NT2/D1 (cell line): ENCODE data around the gene B3GNT5.
A peak's percentile ranks its signal among the peaks of the same experiment; 100 is the strongest.

Experiments
- DNase-seq: peaks from one replicate; pipeline ENCODE4 v3.0.0-alpha.2; 2011; ENCODE audit warnings: low read depth, low spot score
- H3K27me3 ChIP-seq: 2 replicates; pipeline ENCODE4 v1.6.0; 2011; ENCODE audit warnings: mild to moderate bottlenecking; ENCODE audit not compliant: insufficient read length, insufficient read depth
- H3K36me3 ChIP-seq: 2 replicates; pipeline ENCODE4 v1.6.1; 2011; ENCODE audit warnings: mild to moderate bottlenecking, low read length, mixed read lengths; ENCODE audit not compliant: insufficient read depth, insufficient read length
- H3K4me1 ChIP-seq: 2 replicates; pipeline ENCODE4 v1.5.1; 2011; ENCODE audit not compliant: insufficient read depth, insufficient read length
- H3K4me3 ChIP-seq: 2 replicates; pipeline ENCODE4 v1.5.1; 2011; ENCODE audit warnings: low read depth; ENCODE audit not compliant: insufficient read length
- H3K9ac ChIP-seq: 2 replicates; pipeline ENCODE4 v1.6.0; 2011; ENCODE audit warnings: low read depth; ENCODE audit not compliant: insufficient read length
- H3K9me3 ChIP-seq: 2 replicates; pipeline ENCODE4 v1.5.1; 2011; ENCODE audit warnings: mild to moderate bottlenecking, low read length; ENCODE audit not compliant: insufficient read depth
- SUZ12 ChIP-seq: IDR thresholded peaks from 2 replicates; pipeline ENCODE4 v1.6.1; 2011; ENCODE audit not compliant: insufficient read length, insufficient read depth; ENCODE audit errors: extremely low read depth
- YY1 ChIP-seq: IDR thresholded peaks from 2 replicates; pipeline ENCODE4 v1.6.1; 2011; ENCODE audit not compliant: insufficient read length, insufficient read depth
- ZNF274 ChIP-seq: IDR thresholded peaks from 2 replicates; pipeline ENCODE4 v1.6.1; 2011; ENCODE audit warnings: mild to moderate bottlenecking, low read depth, low read length

B3GNT5 gene

GRCh38 chr3:183252973-183253527 lies at the start of gene B3GNT5:
B3GNT5 (plus strand) TSS chr3:183253253; CDS start chr3:183269799, 16,546 bp downstream.
- H3K4me3 ChIP-seq = peak within 1 kb of the TSS; percentile 74
- no peak for TF ChIP-seq ZNF274
- TF ChIP-seq YY1 = no peak
- no peak for TF ChIP-seq SUZ12
- DNase-seq = no peak
- no peaks in the 10 kb centered on the region for H3K9me3 ChIP-seq
- H3K9ac ChIP-seq = peak within 1 kb of the TSS; percentile 87
- no peaks in the 10 kb centered on the region for H3K36me3 ChIP-seq
- H3K4me1 ChIP-seq = peaks cover 5% of the 10 kb centered on the region
- H3K27me3 ChIP-seq = peaks cover 59% of the 10 kb centered on the region

DNA sequence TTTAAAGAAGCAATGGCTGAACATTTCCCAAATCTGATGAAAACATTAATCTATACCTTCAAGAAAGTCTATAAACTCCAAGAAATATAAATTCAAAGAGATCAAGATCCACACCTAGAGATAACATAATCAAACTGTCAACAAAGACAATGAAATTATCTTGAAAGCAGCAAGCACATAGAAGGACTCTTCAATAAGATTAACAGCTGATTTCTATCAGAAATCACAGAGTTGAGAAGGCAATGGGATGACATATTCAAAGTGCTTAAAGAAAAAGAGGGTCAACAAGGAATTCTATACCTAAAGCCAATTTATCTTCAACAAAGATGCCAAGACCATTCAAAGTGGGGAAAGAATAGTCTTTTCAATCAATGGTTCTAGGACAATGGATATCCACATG lies 49.4 kb upstream of the B3GNT5 start:
- H3K4me3 ChIP-seq = no peak overlapping the region
- no peak for DNase-seq

DNA sequence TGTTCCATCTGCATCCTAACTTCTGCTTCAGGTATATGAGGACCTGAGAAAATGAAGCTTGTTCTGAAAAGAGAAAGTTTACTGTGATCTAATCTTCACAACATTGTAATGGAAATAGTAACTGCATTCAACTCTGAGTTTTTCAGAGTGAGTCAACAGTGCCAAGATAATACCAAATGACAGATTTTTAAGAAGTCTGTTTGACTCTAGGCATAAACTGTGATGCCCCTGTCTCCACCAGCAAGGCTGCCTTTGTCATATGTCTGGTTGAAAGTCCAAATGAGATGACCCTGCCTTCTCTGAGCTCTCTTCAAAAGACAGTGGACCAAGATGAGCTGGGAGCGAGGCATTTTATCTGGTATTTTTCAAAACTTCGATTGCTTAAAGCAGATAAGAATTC lies 44.8 kb upstream of the B3GNT5 start:
- H3K9me3 ChIP-seq = peaks cover 31% of the 10 kb centered on the region
- H3K4me3 ChIP-seq = no peak overlapping the region
- DNase-seq = no peak
- H3K9ac ChIP-seq = no peak overlapping the region
- H3K27me3 ChIP-seq = no peaks in the 10 kb centered on the region
- TF ChIP-seq YY1 = no peak
- TF ChIP-seq ZNF274 = no peak
- no peak for TF ChIP-seq SUZ12
- no peaks in the 10 kb centered on the region for H3K4me1 ChIP-seq
- H3K36me3 ChIP-seq = no peaks in the 10 kb centered on the region

More for the DNA sequence above, 49.4 kb upstream of the B3GNT5 start:
- peaks cover 21% of the 10 kb centered on the region for H3K9me3 ChIP-seq
- H3K9ac ChIP-seq = no peak overlapping the region
- no peaks in the 10 kb centered on the region for H3K36me3 ChIP-seq
- H3K27me3 ChIP-seq = no peaks in the 10 kb centered on the region
- no peaks in the 10 kb centered on the region for H3K4me1 ChIP-seq
- TF ChIP-seq ZNF274 (no peak), YY1 (no peak), SUZ12 (no peak)

DNA sequence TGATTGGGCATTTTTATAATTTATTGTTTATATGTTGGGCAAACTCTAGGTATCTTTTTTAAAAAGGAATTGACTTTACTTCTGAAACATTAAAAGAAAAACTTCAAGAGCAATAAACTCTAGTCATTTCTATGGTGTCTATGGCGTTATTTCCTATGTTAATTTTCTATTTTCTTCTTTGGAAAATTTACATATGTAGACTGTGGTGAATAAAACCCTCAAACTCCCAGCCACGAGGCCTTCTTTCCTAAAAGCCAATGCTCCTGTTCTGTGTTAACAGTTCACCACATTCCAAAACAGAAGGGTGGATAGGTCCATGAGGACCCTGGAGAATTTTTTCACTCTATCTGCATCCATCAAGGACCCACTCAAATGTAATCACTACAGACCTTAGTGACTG lies 44.3 kb upstream of the B3GNT5 start:
- Histone ChIP-seq H3K9ac (no peak overlapping the region), H3K9me3 (peaks cover 26% of the 10 kb centered on the region), H3K4me1 (no peaks in the 10 kb centered on the region), H3K36me3 (no peaks in the 10 kb centered on the region), H3K4me3 (no peak overlapping the region), H3K27me3 (no peaks in the 10 kb centered on the region)
- DNase-seq = no peak
- no peak for TF ChIP-seq YY1
- TF ChIP-seq ZNF274 = no peak
- TF ChIP-seq SUZ12 = no peak

DNA sequence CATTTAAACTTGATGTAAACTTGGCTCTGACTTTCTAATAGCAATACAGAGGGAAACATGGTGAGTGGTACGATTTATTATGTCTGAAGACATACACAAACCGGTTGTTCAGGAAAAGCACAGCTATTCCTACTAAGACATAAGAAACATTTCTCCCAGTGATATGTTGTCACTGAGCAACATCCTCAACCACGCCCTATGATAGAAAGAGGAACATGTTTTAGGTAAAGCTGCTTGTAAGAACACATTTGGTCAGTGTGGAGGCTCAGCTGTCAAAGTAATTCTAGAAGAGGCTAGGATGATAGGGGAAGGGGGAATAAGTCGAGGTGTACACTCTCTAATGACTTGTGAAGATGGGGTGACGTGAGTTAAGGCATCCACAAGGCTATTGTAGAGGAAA lies 42.7 kb upstream of the B3GNT5 start:
- H3K9me3 ChIP-seq = peaks cover 24% of the 10 kb centered on the region
- no peak overlapping the region for H3K9ac ChIP-seq
- no peak for DNase-seq
- H3K27me3 ChIP-seq = no peaks in the 10 kb centered on the region
- H3K4me1 ChIP-seq = no peaks in the 10 kb centered on the region
- TF ChIP-seq ZNF274 (no peak), SUZ12 (no peak), YY1 (no peak)
- H3K36me3 ChIP-seq = no peaks in the 10 kb centered on the region
- H3K4me3 ChIP-seq = no peak overlapping the region

DNA sequence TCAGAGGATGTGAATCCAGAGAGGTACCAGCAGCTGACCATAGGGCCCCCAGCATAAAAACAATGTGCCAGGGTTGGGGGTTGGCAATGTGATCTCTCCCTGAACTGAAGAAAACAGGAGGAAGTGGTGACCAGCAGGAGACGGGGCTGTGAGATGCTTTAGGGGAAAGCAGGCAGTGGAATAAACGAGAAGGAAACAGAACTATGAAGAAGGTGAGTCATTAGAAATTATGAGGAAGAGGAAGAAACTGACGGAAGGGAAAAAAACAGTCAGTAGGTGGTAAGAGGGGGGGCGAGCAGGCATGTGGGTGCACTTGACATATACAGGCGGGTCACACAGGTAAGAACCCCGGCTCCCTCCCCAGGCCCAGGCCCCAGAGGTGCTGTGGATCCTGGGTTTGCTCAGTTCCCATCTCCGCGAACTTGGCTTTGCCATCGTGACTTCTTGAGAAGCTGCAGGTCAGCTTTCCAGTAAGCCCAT lies 42.2 kb upstream of the B3GNT5 start:
- no peaks in the 10 kb centered on the region for H3K4me1 ChIP-seq
- H3K9ac ChIP-seq = no peak overlapping the region
- no peak overlapping the region for H3K4me3 ChIP-seq
- no peak for DNase-seq
- peaks cover 24% of the 10 kb centered on the region for H3K9me3 ChIP-seq
- H3K27me3 ChIP-seq = no peaks in the 10 kb centered on the region
- no peaks in the 10 kb centered on the region for H3K36me3 ChIP-seq
- no peak for TF ChIP-seq ZNF274
- no peak for TF ChIP-seq SUZ12
- no peak for TF ChIP-seq YY1

DNA sequence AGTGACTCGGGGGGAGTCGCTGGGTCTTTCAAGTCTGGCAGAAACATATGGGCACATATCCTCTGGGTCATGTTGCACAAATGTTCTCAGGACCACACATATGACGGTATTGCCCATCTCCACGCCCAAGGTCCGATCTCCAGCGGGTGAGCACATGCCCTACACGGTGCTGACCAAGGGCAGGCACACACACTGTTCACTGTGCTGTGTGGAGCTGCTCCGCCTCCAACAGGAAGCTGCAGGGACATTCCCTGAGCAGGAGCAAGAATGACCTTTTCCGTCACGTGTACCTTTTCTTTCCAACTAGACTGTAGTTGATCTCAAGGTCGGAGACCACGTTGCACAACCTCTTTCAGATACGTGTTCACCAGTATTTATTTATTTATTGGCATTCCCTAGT lies 41.7 kb upstream of the B3GNT5 start:
- Histone ChIP-seq H3K9ac (no peak overlapping the region), H3K36me3 (no peaks in the 10 kb centered on the region), H3K27me3 (no peaks in the 10 kb centered on the region), H3K4me1 (no peaks in the 10 kb centered on the region), H3K4me3 (no peak overlapping the region), H3K9me3 (peaks cover 24% of the 10 kb centered on the region)
- no peak for DNase-seq
- no peak for TF ChIP-seq SUZ12
- TF ChIP-seq YY1 = no peak
- no peak for TF ChIP-seq ZNF274

DNA sequence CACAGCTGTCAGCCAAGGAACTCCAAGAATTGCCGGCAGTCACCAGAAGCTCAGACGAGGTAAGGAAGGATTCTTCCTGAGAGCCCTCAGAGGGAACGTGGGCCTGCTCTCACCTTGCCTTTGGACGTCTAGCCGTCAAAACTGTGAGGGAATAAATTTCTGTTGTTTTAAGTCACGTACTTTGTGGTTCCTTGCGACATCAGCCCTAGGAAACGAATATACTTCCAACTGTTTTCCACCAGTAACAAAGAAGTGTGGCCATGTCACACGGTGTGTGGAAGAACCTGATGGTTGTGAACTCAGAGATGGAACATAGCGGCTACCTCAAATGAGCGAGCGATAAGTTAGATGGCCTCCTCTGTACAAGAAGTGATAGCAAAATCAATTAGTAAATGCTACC lies 41.0 kb upstream of the B3GNT5 start:
- Histone ChIP-seq H3K36me3 (no peaks in the 10 kb centered on the region), H3K4me1 (no peaks in the 10 kb centered on the region), H3K4me3 (no peak overlapping the region), H3K9me3 (peaks cover 24% of the 10 kb centered on the region), H3K9ac (no peak overlapping the region), H3K27me3 (no peaks in the 10 kb centered on the region)
- DNase-seq = no peak
- no peak for TF ChIP-seq ZNF274
- TF ChIP-seq SUZ12 = no peak
- TF ChIP-seq YY1 = no peak
